ENCODE measurements around the gene METTL27. TPM values are rescaled to one million over a fixed set of nuclear protein-coding genes. Genes with fewer than 3 reads are reported as not detected.

Gene METTL27
- total and polyA plus RNA-seq, 2 of the 8 experiments (the other 6 are each of a cell fraction or from before 2014, with no cell fraction given), result 6.2 to 12.0 TPM

- Histone ChIP-seq H4K5ac (ENCODE audit: insufficient read length, low read depth, low read length) (no peak overlapping the region), H3K9me3 (ENCODE audit: insufficient read depth in 2 of 2, low read depth in 1 of 2, low read length in 1 of 2) (peaks cover 4 to 5% of the 10 kb centered on the region in 2 experiments; a peak in 3 of 4 replicates), H3K9ac (replicated peaks in 1 of 4; ENCODE audit: extremely low read depth in 1 of 4, low read depth in 3 of 4, low read length in 3 of 4) (no peak overlapping the region), H3K14ac (ENCODE audit: insufficient read length) (no peak overlapping the region), H2AK5ac (ENCODE audit: low read depth, low read length) (no peak overlapping the region), H3K4me2 (ENCODE audit: insufficient read depth in 1 of 2, low read depth in 2 of 2, low read length in 2 of 2) (no peak overlapping the region), H3K79me1 (ENCODE audit: low read depth, low read length) (no peaks in the 10 kb centered on the region), H2BK5ac (ENCODE audit: low read depth, low read length) (no peak overlapping the region), H3K23me2 (ENCODE audit: low read depth, low read length) (no peaks in the 10 kb centered on the region), H3K4ac (replicated peaks; ENCODE audit: insufficient read length, low read depth, low read length) (no peak overlapping the region), H3K4me3 (ENCODE audit: extremely low read depth in 1 of 4, insufficient read depth in 2 of 4, low read depth in 3 of 4, low read length in 4 of 4) (no peak overlapping the region), H2BK12ac (ENCODE audit: low read depth, low read length) (no peak overlapping the region), H2AFZ (ENCODE audit: low read length) (no peak overlapping the region), H3K27me3 (replicated peaks in 1 of 4; ENCODE audit: control insufficient read depth in 3 of 4, extremely low read depth in 1 of 4, insufficient read depth in 3 of 4, low read length in 3 of 4) (peaks cover 0 to 3% (median 0%) of the 10 kb centered on the region in 4 experiments; a peak in 3 of 7 replicates), H3K56ac (replicated peaks; ENCODE audit: insufficient read length, low read depth, low read length) (no peak overlapping the region), H3K79me2 (ENCODE audit: control insufficient read depth in 1 of 2, insufficient read depth in 2 of 2, low read length in 2 of 2) (no peaks in the 10 kb centered on the region), H3K27ac (ENCODE audit: low read depth, low read length) (no peak overlapping the region), H3K18ac (ENCODE audit: extremely low read depth, low read length) (no peak overlapping the region), H2BK15ac (ENCODE audit: low read length) (no peak overlapping the region), H3K4me1 (replicated peaks in 1 of 4; ENCODE audit: control insufficient read depth in 3 of 4, insufficient read depth in 4 of 4, low read length in 3 of 4) (0 out of 7 replicates have a peak, but pooled peaks cover 0 to 2% (median 0%) of the 10 kb centered on the region in 4 experiments), H4K91ac (replicated peaks; ENCODE audit: insufficient read length, low read length) (no peak overlapping the region), H2BK20ac (ENCODE audit: low read length) (no peak overlapping the region), H2BK120ac (replicated peaks; ENCODE audit: low read depth, low read length) (no peak overlapping the region), H3K23ac (ENCODE audit: insufficient read length) (no peak overlapping the region), H3K36me3 (ENCODE audit: control insufficient read depth in 2 of 4, insufficient read depth in 4 of 4, low read length in 3 of 4) (no peaks in the 10 kb centered on the region), H4K8ac (ENCODE audit: extremely low read depth, insufficient read depth, low read length) (no peak overlapping the region), H4K20me1 (replicated peaks in 1 of 2; ENCODE audit: control insufficient read depth in 1 of 2, insufficient read depth in 2 of 2, low read length in 2 of 2) (no peaks in the 10 kb centered on the region)
- no peak for TF ChIP-seq JUND (IDR thresholded peaks at IDR 0.05; ENCODE audit: low read length)
- no peak for TF ChIP-seq POU5F1 (IDR thresholded peaks at IDR 0.05; ENCODE audit: low read depth, low read length)
- no peak for TF ChIP-seq TAF1 (IDR thresholded peaks at IDR 0.05; ENCODE audit: low read depth, low read length)
- no peak for TF ChIP-seq GTF2F1 (IDR thresholded peaks at IDR 0.05; ENCODE audit: borderline replicate concordance, low read depth, low read length)
- no peak for TF ChIP-seq MAX (IDR thresholded peaks at IDR 0.05)
- no peak for TF ChIP-seq SP2 (IDR thresholded peaks at IDR 0.05; ENCODE audit: low read length)
- no peak for TF ChIP-seq POLR2A (IDR thresholded peaks at IDR 0.05; ENCODE audit: control extremely low read depth in 1 of 2, low read depth in 2 of 2, low read length in 2 of 2)
- TF ChIP-seq NRF1 (IDR thresholded peaks at IDR 0.05; ENCODE audit: low read depth, low read length), result no peak
- no peak for TF ChIP-seq CBX8 (IDR thresholded peaks at IDR 0.05; ENCODE audit: borderline replicate concordance, low read depth, low read length)
- TF ChIP-seq CHD2 (IDR thresholded peaks at IDR 0.05; ENCODE audit: low read length), result no peak
- no peak for TF ChIP-seq BCL11A (IDR thresholded peaks at IDR 0.05; ENCODE audit: low read depth in 2 of 2, low read length in 2 of 2)
- no peak for TF ChIP-seq BRCA1 (IDR thresholded peaks at IDR 0.05; ENCODE audit: low read depth, low read length)
- TF ChIP-seq ASH2L (IDR thresholded peaks at IDR 0.05; ENCODE audit: low read length), result no peak
- TF ChIP-seq RBBP5 (IDR thresholded peaks at IDR 0.05; ENCODE audit: borderline replicate concordance, low read depth, low read length), result no peak
- POLR2A ChIA-PET (ENCODE audit: partially characterized antibody), result interaction anchor here (0.8 to 6.3 kb wide), 5 partner anchors 9 to 109 kb away, joined by 3 to 26 read pairs (median 5); partner anchors contain the start of genes CLDN4 and METTL27
- FAIRE-seq, result no peak
- DNase-seq (ENCODE audit: low read depth in 1 of 2, low spot score in 2 of 2), result no peak
- CTCF ChIA-PET (ENCODE audit: partially characterized antibody), result interaction anchor here (0.7 to 4.8 kb wide), 10 partner anchors 11 to 175 kb away, joined by 3 to 36 read pairs (median 4); no protein-coding TSS in a partner anchor
- 89% methylated on average over 4 of the region's 4 CpGs; no CpG with 5 or more reads in 1 of the 2 experiments for WGBS, 2 experiments (ENCODE audit: extremely low coverage in 1 of 2, insufficient coverage in 1 of 2, insufficient read length in 1 of 2, insufficient replicate concordance in 2 of 2, low coverage in 1 of 2, low lambda C conversion rate in 2 of 2, missing lambda C conversion rate in 1 of 2)
These were observed 8.5 kb upstream of the METTL27 start for GRCh38 chr7:73850781-73851207.

Measured in H1 (cell line).